Glutamatergic neuron (in vitro differentiated cells): ENCODE results near the gene CCDC32. TPM values are rescaled to one million over a fixed set of nuclear protein-coding genes. Genes with fewer than 3 reads are reported as not detected.

Experiments
- DNase-seq: peaks from one replicate; pipeline ENCODE4 v3.0.0; 2022
- H3K27ac Mint-ChIP-seq: one replicate; pipeline ENCODE4 v1.8.0; 2020; ENCODE audit warnings: mild to moderate bottlenecking, mixed read lengths, inconsistent platforms; ENCODE audit not compliant: unreplicated experiment
- H3K27me3 Mint-ChIP-seq: one replicate; pipeline ENCODE4 v1.8.0; 2020; ENCODE audit warnings: mild to moderate bottlenecking, moderate library complexity, mixed read lengths, inconsistent platforms; ENCODE audit not compliant: unreplicated experiment
- H3K36me3 Mint-ChIP-seq: one replicate; pipeline ENCODE4 v1.8.0; 2020; ENCODE audit warnings: mild to moderate bottlenecking, mixed read lengths, inconsistent platforms; ENCODE audit not compliant: unreplicated experiment
- H3K4me1 Mint-ChIP-seq: one replicate; pipeline ENCODE4 v1.8.0; 2020; ENCODE audit warnings: mild to moderate bottlenecking, low read depth, mixed read lengths, inconsistent platforms; ENCODE audit not compliant: unreplicated experiment
- H3K4me3 Mint-ChIP-seq: one replicate; pipeline ENCODE4 v1.8.0; 2020; ENCODE audit warnings: mild to moderate bottlenecking, mixed read lengths, inconsistent platforms; ENCODE audit not compliant: unreplicated experiment
- H3K9me3 Mint-ChIP-seq: one replicate; pipeline ENCODE4 v1.8.0; 2020; ENCODE audit warnings: mild to moderate bottlenecking, moderate library complexity, mixed read lengths, inconsistent platforms; ENCODE audit not compliant: unreplicated experiment
- CTCF ChIP-seq: fragments of 200-600 bp; sonication (generic); IDR thresholded peaks from one replicate; pipeline ENCODE4 v1.5.0; 2021; ENCODE audit not compliant: partially characterized antibody, unreplicated experiment
- total RNA-seq: library from RNA; stranded (reverse); fragmentation: NEBNext Ultra II Directional; extraction: Animal tissue kit (Norgen Biotek cat#: 25700); gene quantifications from one replicate; pipeline ENCODE4 v1.2.1, GENCODE V29; 2021; ENCODE audit not compliant: unreplicated experiment

CCDC32 gene
- total RNA-seq, 1 donor from 2014 or later = 21.4 TPM

DNA sequence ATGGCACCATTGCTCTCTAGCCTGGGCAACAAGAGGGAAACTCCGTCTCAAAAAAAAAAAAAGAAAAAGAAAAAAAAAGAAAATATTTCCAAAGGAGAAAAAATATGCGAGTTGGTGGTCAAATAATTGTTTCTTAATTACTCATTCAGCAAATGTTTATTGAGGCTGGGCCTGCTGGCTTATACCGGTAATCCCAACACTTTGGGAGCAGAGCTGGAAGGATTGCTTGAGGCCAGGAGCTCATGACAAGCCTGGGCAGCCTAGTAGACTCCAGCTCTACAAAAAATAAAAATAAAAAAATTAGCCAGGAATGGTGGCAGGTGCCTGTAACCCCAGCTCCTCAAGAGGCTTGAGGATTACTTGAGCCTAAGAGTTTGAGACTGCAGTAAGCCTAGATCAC is 33.3 kb upstream of the CCDC32 start:
- Mint-ChIP-seq H3K4me1 (peaks cover 5% of the 10 kb centered on the region), H3K36me3 (no peaks in the 10 kb centered on the region), H3K4me3 (no peak overlapping the region), H3K27me3 (peaks cover 14% of the 10 kb centered on the region), H3K27ac (no peak overlapping the region), H3K9me3 (peaks cover 15% of the 10 kb centered on the region)
- TF ChIP-seq CTCF = no peak
- no peak for DNase-seq

- Mint-ChIP-seq H3K4me1 (peaks cover 5% of the 10 kb centered on the region), H3K9me3 (peaks cover 16% of the 10 kb centered on the region)
- no peak for TF ChIP-seq CTCF
Observed at GRCh38 chr15:40597024-40597423, 32.2 kb upstream of the CCDC32 start.

DNA sequence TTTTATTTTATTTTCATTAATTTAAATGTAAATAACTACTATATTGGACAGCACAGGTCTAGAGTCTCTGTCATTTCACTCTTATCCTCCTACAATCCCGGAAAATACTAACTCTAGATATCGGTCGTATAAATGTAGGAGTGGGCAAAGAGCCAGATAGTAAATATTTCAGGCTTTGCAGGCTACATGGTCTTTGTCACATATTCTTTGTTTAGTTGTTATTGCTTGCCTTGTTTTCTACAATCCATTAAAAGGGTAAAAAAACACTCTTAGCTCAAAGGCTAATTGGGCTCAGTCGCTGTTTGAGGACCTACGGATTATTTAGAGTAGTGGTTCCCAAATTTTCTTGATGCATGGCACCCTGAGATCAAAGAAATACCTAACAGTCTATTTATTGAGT is 30.9 kb upstream of the CCDC32 start:
- Mint-ChIP-seq H3K27ac (no peak overlapping the region), H3K36me3 (no peaks in the 10 kb centered on the region), H3K4me1 (peaks cover 5% of the 10 kb centered on the region), H3K4me3 (no peak overlapping the region), H3K27me3 (peaks cover 15% of the 10 kb centered on the region), H3K9me3 (peaks cover 16% of the 10 kb centered on the region)
- no peak for TF ChIP-seq CTCF
- no peak for DNase-seq

More at GRCh38 chr15:40597024-40597423, 32.2 kb upstream of the CCDC32 start:
- Mint-ChIP-seq H3K36me3 (no peaks in the 10 kb centered on the region), H3K27me3 (peaks cover 15% of the 10 kb centered on the region), H3K27ac (no peak overlapping the region), H3K4me3 (no peak overlapping the region)
- DNase-seq = no peak

DNA sequence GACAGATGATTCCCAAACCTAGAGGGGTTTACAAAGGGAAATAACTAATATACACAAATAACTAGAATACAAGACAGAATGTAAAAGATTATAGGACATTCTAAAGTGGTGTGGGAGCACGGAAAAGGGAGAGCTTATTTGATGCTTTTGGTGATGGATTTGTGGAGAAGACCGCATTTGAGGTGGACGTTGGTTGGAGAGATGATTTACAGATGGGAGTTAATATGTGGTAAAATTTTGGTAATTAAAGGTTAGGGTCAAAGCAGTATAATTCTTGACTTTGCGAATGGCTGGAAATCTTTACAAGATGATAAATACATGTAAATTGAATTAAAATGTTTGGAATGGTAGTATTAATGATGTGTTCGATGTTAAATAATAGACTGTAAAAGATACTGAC is 30.4 kb upstream of the CCDC32 start:
- H3K27me3 Mint-ChIP-seq = peaks cover 15% of the 10 kb centered on the region

DNA sequence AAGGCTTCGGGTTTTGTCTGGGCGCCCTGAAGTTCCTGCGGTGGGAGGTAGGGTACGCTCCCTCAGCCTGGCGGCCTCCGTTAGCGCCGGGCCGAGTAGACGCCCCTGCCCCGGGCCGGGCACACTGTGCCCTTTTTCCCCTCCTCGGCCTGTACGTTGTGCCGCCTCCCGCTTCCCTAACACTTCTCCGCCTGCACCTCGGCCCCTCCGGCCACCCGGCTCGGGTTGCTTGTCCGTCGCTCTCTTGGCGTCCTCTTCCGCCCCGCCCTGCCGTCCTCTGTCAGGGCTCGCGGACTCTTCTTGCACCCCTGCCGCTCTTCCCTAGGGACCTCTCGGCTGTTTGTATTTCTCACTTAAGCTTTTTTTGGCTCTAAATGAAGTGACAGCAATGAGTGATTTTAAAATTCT is 29.6 kb upstream of the CCDC32 start:
- peak overlapping the region; percentile 98 for H3K4me3 Mint-ChIP-seq
- DNase-seq = peak; percentile 74
- peak overlapping the region; percentile 100 for H3K27ac Mint-ChIP-seq

More for the DNA sequence above, 30.4 kb upstream of the CCDC32 start:
- Mint-ChIP-seq H3K27ac (peak overlapping the region; percentile 0), H3K4me3 (peak overlapping the region; percentile 98), H3K4me1 (peaks cover 5% of the 10 kb centered on the region), H3K36me3 (no peaks in the 10 kb centered on the region), H3K9me3 (peaks cover 17% of the 10 kb centered on the region)
- TF ChIP-seq CTCF = no peak
- no peak for DNase-seq

More for the DNA sequence above, 29.6 kb upstream of the CCDC32 start:
- no peak for TF ChIP-seq CTCF
- Mint-ChIP-seq H3K27me3 (peaks cover 18% of the 10 kb centered on the region), H3K4me1 (peaks cover 7% of the 10 kb centered on the region), H3K36me3 (no peaks in the 10 kb centered on the region), H3K9me3 (peaks cover 20% of the 10 kb centered on the region)
